ENCODE data around the gene PSMB7. TPM values are rescaled to one million over a fixed set of nuclear protein-coding genes. Genes with fewer than 3 reads are reported as not detected.

PSMB7 gene
- total RNA-seq, 1 experiment from 2014 or later, result 187 TPM

DNA sequence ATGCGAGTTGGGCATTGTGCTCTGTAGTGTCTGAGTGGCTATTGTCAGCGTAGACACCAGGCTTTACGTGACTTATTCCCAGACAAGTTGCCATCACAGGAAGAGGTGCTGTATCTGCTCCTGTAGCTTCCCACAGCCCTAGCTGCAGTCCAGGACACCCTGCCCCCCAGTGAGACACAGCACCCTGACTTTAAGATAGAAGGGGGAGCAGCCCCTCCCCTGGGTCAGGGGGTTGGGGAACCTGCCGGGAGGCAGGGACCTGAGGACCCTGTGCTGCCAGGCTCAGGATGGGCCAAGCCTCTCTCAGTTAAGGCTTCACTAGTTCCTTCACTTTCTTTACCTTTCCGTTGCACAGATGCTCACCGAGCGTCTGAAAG is 82.1 kb downstream of the PSMB7 start:
- H3K36me3 Mint-ChIP-seq, result peaks cover 12% of the 10 kb centered on the region
- ChIA-PET CTCF (interaction anchor here (1.6 kb wide), 1 partner anchor 61 kb away, joined by 4 read pairs; no protein-coding TSS in a partner anchor), POLR2A (interaction anchor here (0.6 kb wide), 2 partner anchors 23 to 245 kb away, joined by 3 read pairs; no protein-coding TSS in a partner anchor)
- no peaks in the 10 kb centered on the region for H3K4me1 Mint-ChIP-seq
- no peak for TF ChIP-seq ZNF423 (CRISPR knock-in tag; IDR thresholded peaks at IDR 0.05)
- TF ChIP-seq ZNF396 (CRISPR knock-in tag; IDR thresholded peaks at IDR 0.05; ENCODE audit: borderline replicate concordance), result no peak
- TF ChIP-seq IRF2 (CRISPR knock-in tag; IDR thresholded peaks at IDR 0.05; ENCODE audit: borderline replicate concordance, low read depth), result no peak
- TF ChIP-seq, protein P1, sequence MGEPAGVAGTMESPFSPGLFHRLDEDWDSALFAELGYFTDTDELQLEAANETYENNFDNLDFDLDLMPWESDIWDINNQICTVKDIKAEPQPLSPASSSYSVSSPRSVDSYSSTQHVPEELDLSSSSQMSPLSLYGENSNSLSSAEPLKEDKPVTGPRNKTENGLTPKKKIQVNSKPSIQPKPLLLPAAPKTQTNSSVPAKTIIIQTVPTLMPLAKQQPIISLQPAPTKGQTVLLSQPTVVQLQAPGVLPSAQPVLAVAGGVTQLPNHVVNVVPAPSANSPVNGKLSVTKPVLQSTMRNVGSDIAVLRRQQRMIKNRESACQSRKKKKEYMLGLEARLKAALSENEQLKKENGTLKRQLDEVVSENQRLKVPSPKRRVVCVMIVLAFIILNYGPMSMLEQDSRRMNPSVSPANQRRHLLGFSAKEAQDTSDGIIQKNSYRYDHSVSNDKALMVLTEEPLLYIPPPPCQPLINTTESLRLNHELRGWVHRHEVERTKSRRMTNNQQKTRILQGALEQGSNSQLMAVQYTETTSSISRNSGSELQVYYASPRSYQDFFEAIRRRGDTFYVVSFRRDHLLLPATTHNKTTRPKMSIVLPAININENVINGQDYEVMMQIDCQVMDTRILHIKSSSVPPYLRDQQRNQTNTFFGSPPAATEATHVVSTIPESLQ (CRISPR knock-in tag; IDR thresholded peaks at IDR 0.05), result no peak
- TF ChIP-seq, protein P2, sequence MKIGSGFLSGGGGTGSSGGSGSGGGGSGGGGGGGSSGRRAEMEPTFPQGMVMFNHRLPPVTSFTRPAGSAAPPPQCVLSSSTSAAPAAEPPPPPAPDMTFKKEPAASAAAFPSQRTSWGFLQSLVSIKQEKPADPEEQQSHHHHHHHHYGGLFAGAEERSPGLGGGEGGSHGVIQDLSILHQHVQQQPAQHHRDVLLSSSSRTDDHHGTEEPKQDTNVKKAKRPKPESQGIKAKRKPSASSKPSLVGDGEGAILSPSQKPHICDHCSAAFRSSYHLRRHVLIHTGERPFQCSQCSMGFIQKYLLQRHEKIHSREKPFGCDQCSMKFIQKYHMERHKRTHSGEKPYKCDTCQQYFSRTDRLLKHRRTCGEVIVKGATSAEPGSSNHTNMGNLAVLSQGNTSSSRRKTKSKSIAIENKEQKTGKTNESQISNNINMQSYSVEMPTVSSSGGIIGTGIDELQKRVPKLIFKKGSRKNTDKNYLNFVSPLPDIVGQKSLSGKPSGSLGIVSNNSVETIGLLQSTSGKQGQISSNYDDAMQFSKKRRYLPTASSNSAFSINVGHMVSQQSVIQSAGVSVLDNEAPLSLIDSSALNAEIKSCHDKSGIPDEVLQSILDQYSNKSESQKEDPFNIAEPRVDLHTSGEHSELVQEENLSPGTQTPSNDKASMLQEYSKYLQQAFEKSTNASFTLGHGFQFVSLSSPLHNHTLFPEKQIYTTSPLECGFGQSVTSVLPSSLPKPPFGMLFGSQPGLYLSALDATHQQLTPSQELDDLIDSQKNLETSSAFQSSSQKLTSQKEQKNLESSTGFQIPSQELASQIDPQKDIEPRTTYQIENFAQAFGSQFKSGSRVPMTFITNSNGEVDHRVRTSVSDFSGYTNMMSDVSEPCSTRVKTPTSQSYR (CRISPR knock-in tag; IDR thresholded peaks at IDR 0.05), result no peak
- TF ChIP-seq GTF2I (CRISPR knock-in tag; conservative IDR thresholded peaks at IDR 0.05), result no peak
- no peak for TF ChIP-seq NR3C1 (CRISPR knock-in tag; conservative IDR thresholded peaks at IDR 0.05; ENCODE audit: low read depth)
- TF ChIP-seq JAZF1 (CRISPR knock-in tag; IDR thresholded peaks at IDR 0.05), result no peak
- no peak for TF ChIP-seq SMAD3 (CRISPR knock-in tag; IDR thresholded peaks at IDR 0.05; ENCODE audit: borderline replicate concordance)
- TF ChIP-seq EMX1 (CRISPR knock-in tag; IDR thresholded peaks at IDR 0.05), result no peak
- TF ChIP-seq, protein P3, sequence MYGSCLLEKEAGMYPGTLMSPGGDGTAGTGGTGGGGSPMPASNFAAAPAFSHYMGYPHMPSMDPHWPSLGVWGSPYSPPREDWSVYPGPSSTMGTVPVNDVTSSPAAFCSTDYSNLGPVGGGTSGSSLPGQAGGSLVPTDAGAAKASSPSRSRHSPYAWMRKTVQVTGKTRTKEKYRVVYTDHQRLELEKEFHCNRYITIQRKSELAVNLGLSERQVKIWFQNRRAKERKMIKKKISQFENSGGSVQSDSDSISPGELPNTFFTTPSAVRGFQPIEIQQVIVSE (CRISPR knock-in tag; IDR thresholded peaks at IDR 0.05; ENCODE audit: borderline replicate concordance), result no peak
- TF ChIP-seq ESRRA (CRISPR knock-in tag; IDR thresholded peaks at IDR 0.05; ENCODE audit: borderline replicate concordance), result no peak
- no peak for TF ChIP-seq HMGA2 (CRISPR knock-in tag; IDR thresholded peaks at IDR 0.05)
- no peak overlapping the region for H3K4me3 Mint-ChIP-seq
- peaks cover 9% of the 10 kb centered on the region for H3K9me3 Mint-ChIP-seq
- no peak for ATAC-seq
- no peak for DNase-seq (ENCODE audit: low spot score)
- no peak overlapping the region for H3K27ac Mint-ChIP-seq
- no peaks in the 10 kb centered on the region for H3K27me3 Mint-ChIP-seq (ENCODE audit: low read depth)

DNA sequence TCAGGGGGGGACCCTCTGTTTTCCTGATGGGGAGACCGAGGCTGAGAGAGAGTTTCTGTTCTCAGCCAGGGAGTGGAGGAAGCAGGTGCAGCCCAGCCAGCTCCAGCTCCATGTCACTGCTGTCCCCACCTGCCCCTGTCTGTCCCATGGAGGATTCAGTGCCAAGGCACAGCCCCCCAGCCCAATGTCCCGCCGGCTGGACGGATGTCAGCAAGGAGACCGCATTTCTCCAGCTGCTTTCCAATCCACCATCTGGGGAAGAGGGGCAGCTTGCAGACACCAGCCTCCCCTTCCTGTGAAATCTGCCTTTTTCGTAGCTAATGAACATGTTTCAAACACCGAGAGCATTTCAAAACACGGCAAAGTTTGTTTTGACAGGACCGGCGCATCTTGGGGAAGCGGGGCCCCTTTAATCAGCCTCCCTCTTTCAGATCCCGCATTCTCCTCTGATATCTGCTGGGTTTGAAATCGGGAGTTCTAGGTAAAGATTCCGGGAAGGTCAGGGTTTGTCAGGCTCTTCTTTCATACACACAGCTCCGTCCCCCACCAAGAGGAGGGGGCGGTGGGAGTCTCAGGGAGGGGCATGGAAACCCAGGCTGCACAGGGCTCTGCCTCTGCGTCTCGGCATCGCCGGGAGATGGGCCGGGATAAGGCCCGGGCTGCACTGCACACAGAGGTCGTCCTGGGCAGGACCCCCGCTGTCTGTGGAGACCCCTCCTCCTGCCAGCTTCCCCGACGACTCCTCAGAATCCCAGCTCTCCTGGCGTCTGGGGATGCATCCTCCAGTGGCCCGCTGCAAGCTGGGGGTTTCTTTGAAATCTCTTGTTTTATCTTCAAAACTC is 82.7 kb downstream of the PSMB7 start:
- peaks cover 5% of the 10 kb centered on the region for H3K9me3 Mint-ChIP-seq
- no peaks in the 10 kb centered on the region for H3K4me1 Mint-ChIP-seq
- H3K27me3 Mint-ChIP-seq (ENCODE audit: low read depth), result no peaks in the 10 kb centered on the region
- DNase-seq (ENCODE audit: low spot score) (no peak), ATAC-seq (peak; percentile 38; the same call in 1 of the 2 replicates)
- H3K4me3 Mint-ChIP-seq, result no peak overlapping the region
- H3K27ac Mint-ChIP-seq, result 0 out of 2 replicates have a peak overlapping the region, but pooled peaks have one; percentile 15
- ChIA-PET POLR2A (interaction anchor here (0.6 kb wide), 1 partner anchor 244 kb away, joined by 3 read pairs; no protein-coding TSS in a partner anchor), CTCF (interaction anchor here (1.5 to 1.6 kb wide), 2 partner anchors 12 to 62 kb away, joined by 4 read pairs; no protein-coding TSS in a partner anchor)
- no peak for TF ChIP-seq CREM (CRISPR knock-in tag; IDR thresholded peaks at IDR 0.05)
- TF ChIP-seq ATF1 (CRISPR knock-in tag; IDR thresholded peaks at IDR 0.05), result no peak
- TF ChIP-seq GRHL2 (CRISPR knock-in tag; IDR thresholded peaks at IDR 0.05; ENCODE audit: insufficient replicate concordance, severe bottlenecking), result no peak
- TF ChIP-seq, protein P3 (CRISPR knock-in tag; IDR thresholded peaks at IDR 0.05; ENCODE audit: borderline replicate concordance), result no peak
- TF ChIP-seq, protein P4, sequence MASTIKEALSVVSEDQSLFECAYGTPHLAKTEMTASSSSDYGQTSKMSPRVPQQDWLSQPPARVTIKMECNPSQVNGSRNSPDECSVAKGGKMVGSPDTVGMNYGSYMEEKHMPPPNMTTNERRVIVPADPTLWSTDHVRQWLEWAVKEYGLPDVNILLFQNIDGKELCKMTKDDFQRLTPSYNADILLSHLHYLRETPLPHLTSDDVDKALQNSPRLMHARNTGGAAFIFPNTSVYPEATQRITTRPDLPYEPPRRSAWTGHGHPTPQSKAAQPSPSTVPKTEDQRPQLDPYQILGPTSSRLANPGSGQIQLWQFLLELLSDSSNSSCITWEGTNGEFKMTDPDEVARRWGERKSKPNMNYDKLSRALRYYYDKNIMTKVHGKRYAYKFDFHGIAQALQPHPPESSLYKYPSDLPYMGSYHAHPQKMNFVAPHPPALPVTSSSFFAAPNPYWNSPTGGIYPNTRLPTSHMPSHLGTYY (CRISPR knock-in tag; IDR thresholded peaks at IDR 0.05), result no peak
- no peak for TF ChIP-seq SP1 (CRISPR knock-in tag; conservative IDR thresholded peaks at IDR 0.05)
- TF ChIP-seq PRRX2 (CRISPR knock-in tag; IDR thresholded peaks at IDR 0.05), result no peak
- TF ChIP-seq, protein P5, sequence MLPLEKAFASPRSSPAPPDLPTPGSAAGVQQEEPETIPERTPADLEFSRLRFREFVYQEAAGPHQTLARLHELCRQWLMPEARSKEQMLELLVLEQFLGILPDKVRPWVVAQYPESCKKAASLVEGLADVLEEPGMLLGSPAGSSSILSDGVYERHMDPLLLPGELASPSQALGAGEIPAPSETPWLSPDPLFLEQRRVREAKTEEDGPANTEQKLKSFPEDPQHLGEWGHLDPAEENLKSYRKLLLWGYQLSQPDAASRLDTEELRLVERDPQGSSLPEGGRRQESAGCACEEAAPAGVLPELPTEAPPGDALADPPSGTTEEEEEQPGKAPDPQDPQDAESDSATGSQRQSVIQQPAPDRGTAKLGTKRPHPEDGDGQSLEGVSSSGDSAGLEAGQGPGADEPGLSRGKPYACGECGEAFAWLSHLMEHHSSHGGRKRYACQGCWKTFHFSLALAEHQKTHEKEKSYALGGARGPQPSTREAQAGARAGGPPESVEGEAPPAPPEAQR (CRISPR knock-in tag; IDR thresholded peaks at IDR 0.05), result no peak
- TF ChIP-seq MYBL2 (CRISPR knock-in tag; IDR thresholded peaks at IDR 0.05), result no peak
- no peak for TF ChIP-seq ZNF232 (CRISPR knock-in tag; IDR thresholded peaks at IDR 0.05)
- TF ChIP-seq SMAD4 (CRISPR knock-in tag; IDR thresholded peaks at IDR 0.05), result no peak
- no peak for TF ChIP-seq NR2C2 (CRISPR knock-in tag; IDR thresholded peaks at IDR 0.05)
- H3K36me3 Mint-ChIP-seq, result peaks cover 6% of the 10 kb centered on the region

All from WTC11 (cell line).